Mucosa of stomach (tissue), 1 donor: ENCODE results near the gene TMEM151B.

Experiments used
- H3K27me3 ChIP-seq: one replicate; pipeline ENCODE4 v1.7.0; 2013; ENCODE audit warnings: mild to moderate bottlenecking, low read length; ENCODE audit not compliant: control insufficient read depth, insufficient read depth
- H3K36me3 ChIP-seq: one replicate; pipeline ENCODE4 v1.7.0; 2013; ENCODE audit warnings: low read length; ENCODE audit not compliant: control insufficient read depth, insufficient read depth
- H3K4me1 ChIP-seq: one replicate; pipeline ENCODE4 v1.7.0; 2013; ENCODE audit warnings: mild to moderate bottlenecking, low read length; ENCODE audit not compliant: control insufficient read depth, insufficient read depth
- H3K4me3 ChIP-seq: one replicate; pipeline ENCODE4 v1.7.0; 2013; ENCODE audit warnings: low read length
- H3K9ac ChIP-seq: one replicate; pipeline ENCODE4 v1.7.0; 2013; ENCODE audit warnings: mild to moderate bottlenecking, low read length, moderate library complexity
- H3K9me3 ChIP-seq: one replicate; pipeline ENCODE4 v1.7.0; 2013; ENCODE audit warnings: mild to moderate bottlenecking, low read length, moderate library complexity; ENCODE audit not compliant: control insufficient read depth
- donor health status: Pancreatic carcinoma.

TMEM151B gene

GRCh38 chr6:44269921-44270525, at the start of gene TMEM151B:
Gene TMEM151B, plus strand, starts transcription at chr6:44270450. Its CDS starts 293 bp downstream, at chr6:44270743.
- no peaks in the 10 kb centered on the region for H3K4me1 ChIP-seq
- no peak within 1 kb of the TSS for H3K9ac ChIP-seq
- no peaks in the 10 kb centered on the region for H3K36me3 ChIP-seq
- peaks cover 59% of the 10 kb centered on the region for H3K27me3 ChIP-seq
- no peaks in the 10 kb centered on the region for H3K9me3 ChIP-seq
- no peak within 1 kb of the TSS for H3K4me3 ChIP-seq

DNA sequence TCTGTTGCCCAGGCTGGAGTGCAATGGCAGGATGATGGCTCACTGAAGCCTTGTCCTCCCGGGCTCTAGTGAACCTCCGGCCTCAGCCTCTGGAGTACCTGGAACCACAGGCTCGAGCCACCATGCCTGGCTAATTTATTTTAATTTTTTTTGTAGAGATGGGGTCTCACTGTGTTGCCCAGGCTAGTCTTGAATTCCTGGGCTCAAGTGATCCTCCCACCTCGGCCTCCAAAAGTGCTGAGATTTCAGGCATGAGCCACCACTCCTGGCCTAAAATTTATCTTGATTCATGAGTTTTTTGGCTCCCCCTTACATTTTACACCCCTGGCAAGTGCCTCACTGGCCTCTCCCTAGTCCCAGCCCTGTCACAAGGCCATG, 49.3 kb upstream of the TMEM151B start:
- no peaks in the 10 kb centered on the region for H3K36me3 ChIP-seq
- H3K4me3 ChIP-seq: no peak overlapping the region
- no peaks in the 10 kb centered on the region for H3K9me3 ChIP-seq
- H3K9ac ChIP-seq: peak overlapping the region; percentile 66
- no peaks in the 10 kb centered on the region for H3K27me3 ChIP-seq
- peaks cover 87% of the 10 kb centered on the region for H3K4me1 ChIP-seq

DNA sequence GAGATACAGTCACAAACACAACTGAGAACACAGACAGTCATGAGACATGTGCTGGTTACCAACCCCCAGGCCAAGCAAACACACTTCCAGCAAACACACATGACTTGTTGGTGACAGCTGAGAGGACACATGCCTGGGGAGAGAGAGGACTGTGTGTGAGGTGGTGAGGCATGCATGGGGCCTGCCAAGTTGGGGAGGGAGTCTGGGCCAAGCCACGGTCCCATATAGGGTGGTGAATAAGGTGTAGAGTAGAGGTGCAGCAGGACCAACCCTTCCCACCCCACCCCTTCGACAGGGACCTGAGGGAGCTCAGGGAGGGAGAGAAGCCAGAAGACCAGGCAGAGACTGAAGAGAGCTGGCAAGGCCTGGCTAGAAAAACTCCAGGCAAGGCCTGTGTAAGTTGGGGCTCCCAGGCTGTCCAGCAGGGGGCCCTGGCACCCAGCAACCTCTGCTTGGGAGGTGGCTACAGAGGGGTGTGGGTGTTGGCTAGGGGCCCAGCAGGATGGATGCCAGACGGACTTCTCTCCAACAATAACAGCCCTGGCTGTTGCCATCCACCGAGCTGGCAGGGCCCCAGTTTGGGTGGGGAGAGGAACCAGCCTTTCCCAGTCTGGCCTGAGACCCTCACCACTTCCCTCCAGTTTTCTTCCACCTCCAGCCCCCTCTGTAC, 48.8 kb upstream of the TMEM151B start:
- Histone ChIP-seq H3K9me3 (no peaks in the 10 kb centered on the region), H3K4me1 (peaks cover 87% of the 10 kb centered on the region), H3K27me3 (no peaks in the 10 kb centered on the region), H3K36me3 (no peaks in the 10 kb centered on the region), H3K9ac (peak overlapping the region; percentile 66), H3K4me3 (no peak overlapping the region)

DNA sequence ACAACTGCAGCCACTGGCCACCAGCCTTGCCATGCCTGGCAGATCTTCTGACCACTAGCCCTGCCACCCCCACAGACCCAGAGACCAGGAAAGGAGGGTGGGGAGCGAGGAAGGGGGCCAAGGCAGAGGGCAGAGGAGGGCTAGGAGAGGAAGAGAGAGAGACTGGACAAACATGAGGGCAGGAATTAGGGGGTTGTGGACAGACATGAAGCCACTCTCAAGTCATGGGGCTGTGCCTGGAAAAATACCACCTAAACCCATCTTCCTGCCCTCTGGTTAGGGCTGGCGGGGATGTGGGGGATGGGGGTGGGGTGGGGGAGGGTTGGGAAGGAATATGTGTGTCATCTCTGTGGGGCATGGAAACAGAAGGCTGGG, 48.3 kb upstream of the TMEM151B start:
- Histone ChIP-seq H3K9me3 (no peaks in the 10 kb centered on the region), H3K4me1 (peaks cover 85% of the 10 kb centered on the region), H3K27me3 (no peaks in the 10 kb centered on the region), H3K36me3 (no peaks in the 10 kb centered on the region), H3K4me3 (no peak overlapping the region), H3K9ac (peak overlapping the region; percentile 66)

- no peaks in the 10 kb centered on the region for H3K9me3 ChIP-seq
- no peaks in the 10 kb centered on the region for H3K27me3 ChIP-seq
- H3K4me3 ChIP-seq: no peak overlapping the region
- H3K9ac ChIP-seq: peak overlapping the region; percentile 41
- peaks cover 85% of the 10 kb centered on the region for H3K4me1 ChIP-seq
- no peaks in the 10 kb centered on the region for H3K36me3 ChIP-seq
Measured at GRCh38 chr6:44222486-44223318, 47.5 kb upstream of the TMEM151B start.

DNA sequence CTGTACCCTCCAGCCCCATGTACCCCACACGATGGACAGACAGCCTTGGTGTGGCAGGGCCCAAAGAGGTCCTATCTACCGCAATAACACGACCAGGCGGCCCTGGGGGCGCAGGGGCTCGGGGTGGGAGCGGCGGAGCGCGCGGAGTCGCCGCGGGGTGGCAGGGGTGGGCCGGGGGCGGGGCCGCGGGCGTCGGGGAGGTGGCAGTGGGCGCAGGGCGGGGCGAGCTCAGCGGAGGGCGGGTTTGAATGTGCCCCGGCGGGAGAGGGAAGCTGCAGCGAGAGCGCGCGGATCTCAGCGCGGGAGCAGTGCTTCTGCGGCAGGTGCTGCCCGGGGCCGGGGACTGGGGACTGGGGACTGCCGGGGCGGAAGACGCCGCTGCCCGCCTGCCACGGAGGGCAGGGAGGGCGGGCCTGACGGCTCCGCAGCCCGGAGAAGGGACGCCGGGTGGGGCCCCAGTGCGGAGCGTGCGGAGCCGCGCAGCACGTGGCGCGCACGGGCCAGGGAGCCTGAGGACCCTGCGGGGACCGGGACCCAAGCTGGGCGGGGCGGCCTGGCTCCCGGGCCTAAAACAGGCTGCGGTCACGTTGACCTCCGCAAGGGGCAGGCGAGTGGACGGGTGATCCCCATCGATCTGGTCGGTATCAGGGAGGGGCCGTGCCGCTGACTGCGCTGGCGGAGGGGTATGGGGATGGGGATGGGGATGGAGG, 46.8 kb upstream of the TMEM151B start, which contains the start of gene SLC29A1:
SLC29A1 (plus strand) TSS at position 277 of the 710 bp plus-strand sequence. CDS start 3,719 bp downstream, outside the sequence.
- Histone ChIP-seq H3K9ac (peak within 1 kb of the TSS; percentile 41), H3K9me3 (no peaks in the 10 kb centered on the region), H3K36me3 (no peaks in the 10 kb centered on the region), H3K4me3 (no peak within 1 kb of the TSS), H3K27me3 (no peaks in the 10 kb centered on the region), H3K4me1 (peaks cover 79% of the 10 kb centered on the region)

- Histone ChIP-seq H3K9ac (peak overlapping the region; percentile 40), H3K4me3 (no peak overlapping the region), H3K36me3 (peaks cover 4% of the 10 kb centered on the region), H3K9me3 (no peaks in the 10 kb centered on the region), H3K27me3 (no peaks in the 10 kb centered on the region), H3K4me1 (peaks cover 71% of the 10 kb centered on the region)
Measured at GRCh38 chr6:44224029-44224964, 46.0 kb upstream of the TMEM151B start.

GRCh38 chr6:44224965-44225305, 45.3 kb upstream of the TMEM151B start:
- Histone ChIP-seq H3K9ac (no peak overlapping the region), H3K4me1 (peaks cover 69% of the 10 kb centered on the region), H3K4me3 (no peak overlapping the region), H3K36me3 (peaks cover 4% of the 10 kb centered on the region), H3K9me3 (no peaks in the 10 kb centered on the region), H3K27me3 (no peaks in the 10 kb centered on the region)

DNA sequence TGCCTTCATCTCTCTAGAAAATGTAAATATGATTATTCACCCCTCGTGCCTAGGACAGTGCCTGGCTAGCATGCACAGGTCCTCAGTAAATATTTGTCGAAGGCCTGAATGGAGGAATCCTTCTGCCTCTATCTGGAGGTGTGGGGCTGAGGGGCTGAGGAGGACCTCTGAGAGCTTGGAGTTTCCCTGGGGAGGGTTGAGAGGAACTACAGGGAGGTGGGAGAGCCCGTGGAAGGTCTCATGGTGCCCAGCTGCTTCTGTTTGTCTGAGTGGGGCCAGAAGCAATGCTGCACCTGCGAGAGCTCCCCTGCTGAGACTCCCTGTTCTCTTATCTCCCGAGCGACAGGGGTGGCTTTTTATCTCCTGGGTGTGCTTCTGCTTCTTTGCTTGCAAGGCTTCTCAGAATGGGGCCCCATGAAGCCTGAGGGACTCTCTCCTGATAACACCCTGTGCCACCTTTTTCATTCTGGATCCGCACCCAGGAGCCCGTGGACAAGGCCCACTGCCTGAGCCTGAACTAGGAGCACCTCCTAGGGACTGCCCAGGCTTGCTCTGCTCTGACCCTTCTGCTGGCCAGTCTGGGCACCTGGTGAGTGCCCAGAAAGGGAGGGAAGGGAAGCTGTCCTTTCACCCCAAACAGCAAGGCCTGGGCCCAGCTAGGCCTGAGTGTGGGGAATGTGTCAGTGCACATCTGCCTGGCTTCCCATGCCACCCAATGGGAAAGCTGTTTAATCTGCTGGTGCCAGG, 44.5 kb upstream of the TMEM151B start:
- H3K27me3 ChIP-seq: no peaks in the 10 kb centered on the region
- peaks cover 4% of the 10 kb centered on the region for H3K36me3 ChIP-seq
- peak overlapping the region; percentile 39 for H3K9ac ChIP-seq
- no peaks in the 10 kb centered on the region for H3K9me3 ChIP-seq
- no peak overlapping the region for H3K4me3 ChIP-seq
- peaks cover 61% of the 10 kb centered on the region for H3K4me1 ChIP-seq

- peak overlapping the region; percentile 39 for H3K9ac ChIP-seq
- H3K9me3 ChIP-seq: no peaks in the 10 kb centered on the region
- no peaks in the 10 kb centered on the region for H3K27me3 ChIP-seq
- peaks cover 4% of the 10 kb centered on the region for H3K36me3 ChIP-seq
- no peak overlapping the region for H3K4me3 ChIP-seq
- H3K4me1 ChIP-seq: peaks cover 53% of the 10 kb centered on the region
Measured at GRCh38 chr6:44226368-44227147, 43.7 kb upstream of the TMEM151B start.
